Measurements from ENCODE around the gene PIGC. TPM values are rescaled to one million over a fixed set of nuclear protein-coding genes. Genes with fewer than 3 reads are reported as not detected.

Gene PIGC
- polyA plus RNA-seq, 4 donors, result 19.0 to 32.5 (median 23.4) TPM

- peaks cover 0 to 9% (median 3%) of the 10 kb centered on the region in 3 donors for H3K4me1 ChIP-seq (ENCODE audit: control insufficient read depth in 3 of 3, insufficient read depth in 2 of 3, low read depth in 1 of 3, low read length in 2 of 3)
- DNase-seq (no peak), FAIRE-seq (no peak)
- WGBS, 3 donors, result 94 to 98% (median 97%) methylated on average over 1 of the region's 1 CpG
- no peak overlapping the region for H3K4me3 ChIP-seq (ENCODE audit: low read depth in 1 of 3, low read length in 3 of 3)
- no peaks in the 10 kb centered on the region for H3K36me3 ChIP-seq (ENCODE audit: control insufficient read depth in 3 of 3, insufficient read depth in 2 of 3, low read depth in 1 of 3, low read length in 3 of 3)
- no peaks in the 10 kb centered on the region for H3K27me3 ChIP-seq (ENCODE audit: control insufficient read depth in 3 of 3, insufficient read depth in 3 of 3, low read length in 3 of 3)
- no peaks in the 10 kb centered on the region for H3K9me3 ChIP-seq (ENCODE audit: control insufficient read depth in 2 of 2, insufficient read depth in 1 of 2, low read depth in 1 of 2, low read length in 1 of 2)
- no peak overlapping the region for H3K27ac ChIP-seq (ENCODE audit: low read depth in 1 of 3, low read length in 2 of 3)
Measured at GRCh38 chr1:172391976-172392375, 51.9 kb downstream of the PIGC start.

Other genes with a start within 250 kb of the PIGC start
- gene C1orf105, start 23.4 kb downstream of the PIGC start, polyA plus RNA-seq, result 1 to 10 TPM in 1 of 4 donors, under 1 TPM in 2, not detected in 1; 0.10 to 1.1 (median 0.99) TPM
- gene SUCO, start 89.1 kb upstream of the PIGC start, polyA plus RNA-seq, result 10 to 100 TPM; 11.4 to 46.0 (median 12.5) TPM
- gene FASLG, start 215.0 kb upstream of the PIGC start, polyA plus RNA-seq, result 1 to 10 TPM in 1 of 4 donors, under 1 TPM in 2, not detected in 1; 0.09 to 1.4 (median 0.58) TPM

Data from small intestine (tissue), 7 donors.